ENCODE data around the gene RNLS. TPM values are rescaled to one million over a fixed set of nuclear protein-coding genes. Genes with fewer than 3 reads are reported as not detected.

The RNLS gene
- total RNA-seq, 1 experiment from 2014 or later: not detected

DNA sequence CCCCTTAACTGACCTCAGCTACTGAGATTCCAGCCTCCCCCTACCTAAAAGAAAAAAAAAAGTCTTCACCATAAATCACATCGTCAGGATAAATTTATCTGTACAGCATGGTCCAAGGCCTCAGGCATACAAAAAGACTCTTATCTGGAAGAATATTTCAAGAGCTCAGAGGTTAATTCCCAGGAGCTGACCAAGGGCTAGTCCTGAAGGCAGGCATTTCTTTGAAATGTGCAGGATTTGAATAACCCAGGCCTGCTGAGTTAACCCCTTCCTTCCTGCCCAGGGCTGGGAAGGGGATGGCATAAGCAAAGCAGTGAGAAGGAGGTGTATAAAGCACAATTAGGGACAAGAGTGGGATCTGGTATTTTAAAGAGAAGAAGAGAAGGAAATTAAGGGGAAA is 111.2 kb downstream of the RNLS start:
- DNase-seq (ENCODE audit: unreplicated experiment): no peak
- CTCF ChIA-PET: interaction anchor here (0.6 to 2.1 kb wide), 10 partner anchors 14 to 448 kb away, joined by 3 to 37 read pairs (median 3); no protein-coding TSS in a partner anchor

GRCh38 chr10:88467835-88468485 is 115.2 kb downstream of the RNLS start:
- ChIA-PET CTCF (interaction anchor here (0.7 to 2.9 kb wide), 3 partner anchors 10 to 87 kb away, joined by 3 to 14 read pairs (median 3); no protein-coding TSS in a partner anchor), POLR2A (interaction anchor here (0.8 to 1.6 kb wide), 6 partner anchors 9 to 87 kb away, joined by 3 to 7 read pairs (median 4); no protein-coding TSS in a partner anchor)
- Mint-ChIP-seq H3K27ac (ENCODE audit: low read depth, unreplicated experiment) (no peak overlapping the region), H3K4me3 (ENCODE audit: unreplicated experiment) (no peak overlapping the region), H3K36me3 (ENCODE audit: insufficient read depth, unreplicated experiment) (no peaks in the 10 kb centered on the region), H3K9me3 (ENCODE audit: unreplicated experiment) (no peaks in the 10 kb centered on the region), H3K27me3 (ENCODE audit: insufficient read depth, unreplicated experiment) (no peaks in the 10 kb centered on the region), H3K4me1 (ENCODE audit: insufficient read depth, unreplicated experiment) (peaks cover 18% of the 10 kb centered on the region)
- TF ChIP-seq, protein P1, sequence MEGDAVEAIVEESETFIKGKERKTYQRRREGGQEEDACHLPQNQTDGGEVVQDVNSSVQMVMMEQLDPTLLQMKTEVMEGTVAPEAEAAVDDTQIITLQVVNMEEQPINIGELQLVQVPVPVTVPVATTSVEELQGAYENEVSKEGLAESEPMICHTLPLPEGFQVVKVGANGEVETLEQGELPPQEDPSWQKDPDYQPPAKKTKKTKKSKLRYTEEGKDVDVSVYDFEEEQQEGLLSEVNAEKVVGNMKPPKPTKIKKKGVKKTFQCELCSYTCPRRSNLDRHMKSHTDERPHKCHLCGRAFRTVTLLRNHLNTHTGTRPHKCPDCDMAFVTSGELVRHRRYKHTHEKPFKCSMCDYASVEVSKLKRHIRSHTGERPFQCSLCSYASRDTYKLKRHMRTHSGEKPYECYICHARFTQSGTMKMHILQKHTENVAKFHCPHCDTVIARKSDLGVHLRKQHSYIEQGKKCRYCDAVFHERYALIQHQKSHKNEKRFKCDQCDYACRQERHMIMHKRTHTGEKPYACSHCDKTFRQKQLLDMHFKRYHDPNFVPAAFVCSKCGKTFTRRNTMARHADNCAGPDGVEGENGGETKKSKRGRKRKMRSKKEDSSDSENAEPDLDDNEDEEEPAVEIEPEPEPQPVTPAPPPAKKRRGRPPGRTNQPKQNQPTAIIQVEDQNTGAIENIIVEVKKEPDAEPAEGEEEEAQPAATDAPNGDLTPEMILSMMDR (IDR thresholded peaks at IDR 0.05; ENCODE audit: unreplicated experiment): no peak
- no peak for DNase-seq (ENCODE audit: unreplicated experiment)
- intact Hi-C loops (cut with micrococcal nuclease): no loop called here
- BruUV-seq (replicated peaks): no TSS peak

More for the DNA sequence above, 111.2 kb downstream of the RNLS start:
- intact Hi-C loops (cut with micrococcal nuclease): loop anchor here (1.0 to 10.0 kb wide), 2 partner anchors 81 to 343 kb away; no protein-coding TSS in a partner anchor
- Mint-ChIP-seq H3K4me1 (ENCODE audit: insufficient read depth, unreplicated experiment) (peaks cover 48% of the 10 kb centered on the region), H3K4me3 (ENCODE audit: unreplicated experiment) (no peak overlapping the region), H3K27ac (ENCODE audit: low read depth, unreplicated experiment) (peak overlapping the region; percentile 57), H3K27me3 (ENCODE audit: insufficient read depth, unreplicated experiment) (no peaks in the 10 kb centered on the region), H3K9me3 (ENCODE audit: unreplicated experiment) (no peaks in the 10 kb centered on the region), H3K36me3 (ENCODE audit: insufficient read depth, unreplicated experiment) (no peaks in the 10 kb centered on the region)
- TF ChIP-seq, protein P1 (IDR thresholded peaks at IDR 0.05; ENCODE audit: unreplicated experiment): no peak
- POLR2A ChIA-PET: interaction anchor here (0.7 to 1.5 kb wide), 6 partner anchors 15 to 635 kb away, joined by 3 to 11 read pairs (median 4); no protein-coding TSS in a partner anchor
- BruUV-seq (replicated peaks): no TSS peak

GRCh38 chr10:88466786-88467185 is 116.3 kb downstream of the RNLS start:
- TF ChIP-seq, protein P1 (IDR thresholded peaks at IDR 0.05; ENCODE audit: unreplicated experiment): no peak
- no peak overlapping the region for H3K27ac Mint-ChIP-seq (ENCODE audit: low read depth, unreplicated experiment)
- H3K27me3 Mint-ChIP-seq (ENCODE audit: insufficient read depth, unreplicated experiment): no peaks in the 10 kb centered on the region
- ChIA-PET CTCF (interaction anchor here (0.7 to 2.9 kb wide), 4 partner anchors 12 to 343 kb away, joined by 3 to 14 read pairs (median 4); no protein-coding TSS in a partner anchor), POLR2A (interaction anchor here (1.1 to 1.6 kb wide), 2 partner anchors 13 to 334 kb away, joined by 4 to 7 read pairs; no protein-coding TSS in a partner anchor)
- intact Hi-C loops (cut with micrococcal nuclease): no loop called here
- no peak for DNase-seq (ENCODE audit: unreplicated experiment)
- no peaks in the 10 kb centered on the region for H3K36me3 Mint-ChIP-seq (ENCODE audit: insufficient read depth, unreplicated experiment)
- no TSS peak for BruUV-seq (replicated peaks)
- peaks cover 9% of the 10 kb centered on the region for H3K4me1 Mint-ChIP-seq (ENCODE audit: insufficient read depth, unreplicated experiment)
- no peak overlapping the region for H3K4me3 Mint-ChIP-seq (ENCODE audit: unreplicated experiment)
- H3K9me3 Mint-ChIP-seq (ENCODE audit: unreplicated experiment): no peaks in the 10 kb centered on the region

- no TSS peak for BruUV-seq (replicated peaks)
- no peaks in the 10 kb centered on the region for H3K36me3 Mint-ChIP-seq (ENCODE audit: insufficient read depth, unreplicated experiment)
- H3K27ac Mint-ChIP-seq (ENCODE audit: low read depth, unreplicated experiment): no peak overlapping the region
- TF ChIP-seq, protein P1 (IDR thresholded peaks at IDR 0.05; ENCODE audit: unreplicated experiment): no peak
- intact Hi-C loops (cut with micrococcal nuclease): no loop called here
- H3K4me3 Mint-ChIP-seq (ENCODE audit: unreplicated experiment): no peak overlapping the region
- H3K4me1 Mint-ChIP-seq (ENCODE audit: insufficient read depth, unreplicated experiment): peaks cover 9% of the 10 kb centered on the region
- ChIA-PET CTCF (interaction anchor here (0.6 to 2.9 kb wide), 3 partner anchors 76 to 568 kb away, joined by 3 to 14 read pairs (median 4); no protein-coding TSS in a partner anchor), POLR2A (no interaction called here)
- H3K27me3 Mint-ChIP-seq (ENCODE audit: insufficient read depth, unreplicated experiment): no peaks in the 10 kb centered on the region
- no peak for DNase-seq (ENCODE audit: unreplicated experiment)
- no peaks in the 10 kb centered on the region for H3K9me3 Mint-ChIP-seq (ENCODE audit: unreplicated experiment)
Measured at GRCh38 chr10:88465765-88466164, 117.4 kb downstream of the RNLS start.
